Metanephros (tissue), 2 donors: ENCODE measurements around the gene PCBP2. TPM values are rescaled to one million over a fixed set of nuclear protein-coding genes. Genes with fewer than 3 reads are reported as not detected.

Source experiments
- small RNA-seq: library from RNA; depleted of rRNA; stranded (forward); fragments of <200 nt; gene quantifications from one replicate; pipeline ENCODE3, GENCODE V24; 2014; ENCODE audit warnings: low replicate concordance
- total RNA-seq: library from RNA; depleted of rRNA; stranded (reverse); fragments of >200 nt; gene quantifications from one replicate; pipeline ENCODE4 v1.2.3, GENCODE V29; 2014

PCBP2 gene
- 505 TPM for total RNA-seq

GRCh38 chr12:53451661-53452158 is at the start of gene PCBP2:
PCBP2 (plus strand) TSS chr12:53452102; CDS start chr12:53454801, 2,699 bp downstream.

GRCh38 chr12:53423597-53423996 is 28.3 kb upstream of the PCBP2 start, which contains the start of gene AMHR2:
AMHR2 (plus strand) TSS chr12:53423855; CDS start chr12:53423935, 80 bp downstream.

GRCh38 chr12:53441040-53441833 is 10.7 kb upstream of the PCBP2 start, which contains the start of gene PRR13:
PRR13 (plus strand) TSS chr12:53441734; CDS start chr12:53442715, 981 bp downstream.

GRCh38 chr12:53499266-53500141 is 47.6 kb downstream of the PCBP2 start, which contains the start of gene MAP3K12:
MAP3K12 (minus strand) TSS chr12:53499458; CDS start chr12:53487391, 12,067 bp downstream.

GRCh38 chr12:53500776-53501614 is 49.1 kb downstream of the PCBP2 start, which contains the start of gene TARBP2:
TARBP2 (plus strand) TSS chr12:53501283; CDS start chr12:53501409, 126 bp downstream.

GRCh38 chr12:53506881-53507602 is 55.1 kb downstream of the PCBP2 start, which contains the start of gene NPFF:
NPFF (minus strand) TSS chr12:53507484; CDS start chr12:53507474, 10 bp downstream.

Small RNA genes lying within 50 kb of the gene (small RNA-seq; reads per million reads assigned to genes)
- not detected for gene AC023509.3

Other genes with a start within 250 kb of the PCBP2 start
- gene ITGB7, start 244.9 kb upstream of the PCBP2 start, total RNA-seq = 3.7 TPM
- gene RARG, start 219.9 kb upstream of the PCBP2 start, total RNA-seq = 38.4 TPM
- 9.9 TPM for gene ESPL1, start 183.8 kb upstream of the PCBP2 start, total RNA-seq
- gene PFDN5, start 156.6 kb upstream of the PCBP2 start, total RNA-seq = 462 TPM
- gene MYG1, start 152.4 kb upstream of the PCBP2 start, total RNA-seq = 36.9 TPM
- gene AAAS, start 130.5 kb upstream of the PCBP2 start, total RNA-seq = 57.4 TPM
- gene SP7, start 115.7 kb upstream of the PCBP2 start, total RNA-seq = 0.23 TPM
- gene SP1, start 71.9 kb upstream of the PCBP2 start, total RNA-seq = 67.6 TPM
- 0.47 TPM for gene AMHR2, start 28.2 kb upstream of the PCBP2 start, total RNA-seq
- gene PRR13, start 10.4 kb upstream of the PCBP2 start, total RNA-seq = 44.8 TPM
- gene MAP3K12, start 47.4 kb downstream of the PCBP2 start, total RNA-seq = 18.1 TPM
- gene TARBP2, start 49.2 kb downstream of the PCBP2 start, total RNA-seq = 32.9 TPM
- not detected for gene NPFF, start 55.4 kb downstream of the PCBP2 start, total RNA-seq
- 22.5 TPM for gene ATF7, start 174.3 kb downstream of the PCBP2 start, total RNA-seq
- 324 TPM for gene ATP5MC2, start 224.0 kb downstream of the PCBP2 start, total RNA-seq